HG03280 (cell line): ENCODE measurements around the gene STX1B.
"Not testable (repeated sequence)": the region's sequence is repeated elsewhere in the genome, so short reads cannot be mapped to it uniquely, and the experiment has no call there.

Source experiments
- ATAC-seq: cut with Tn5 transposase; IDR thresholded peaks from one replicate; pipeline ENCODE4 v1.9.1; 2021; ENCODE audit warnings: mild to moderate bottlenecking, moderate library complexity; ENCODE audit not compliant: unreplicated experiment

STX1B gene

DNA sequence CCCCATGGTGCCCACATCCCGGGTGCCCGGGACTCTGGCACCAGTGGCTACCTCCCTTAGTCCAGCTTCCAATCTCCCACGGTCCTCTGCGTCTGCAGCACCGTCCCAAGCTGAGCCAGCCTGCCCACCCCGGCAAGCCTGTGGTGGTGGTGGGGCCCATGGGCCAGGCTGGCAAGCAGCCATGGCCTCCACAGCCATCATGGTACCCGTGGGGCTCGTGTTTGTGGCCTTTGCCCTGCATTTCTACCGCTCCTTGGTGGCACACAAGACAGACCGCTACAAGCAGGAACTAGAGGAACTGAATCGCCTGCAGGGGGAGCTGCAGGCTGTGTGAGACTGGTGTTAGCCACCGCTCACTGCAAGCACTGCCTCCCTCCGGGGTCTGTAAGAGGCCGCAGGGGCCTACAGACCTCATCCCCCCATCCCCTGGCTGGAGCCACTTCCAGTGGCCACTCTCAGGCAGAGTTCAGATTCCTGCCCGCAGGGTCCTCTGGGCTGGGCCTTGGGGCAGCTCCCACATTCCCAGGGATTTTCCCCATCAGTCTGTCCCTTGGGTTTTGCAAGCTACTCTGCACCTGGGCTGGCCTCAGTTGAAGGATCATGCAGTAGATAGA is 56.8 kb downstream of the STX1B start:
- no peak for ATAC-seq

DNA sequence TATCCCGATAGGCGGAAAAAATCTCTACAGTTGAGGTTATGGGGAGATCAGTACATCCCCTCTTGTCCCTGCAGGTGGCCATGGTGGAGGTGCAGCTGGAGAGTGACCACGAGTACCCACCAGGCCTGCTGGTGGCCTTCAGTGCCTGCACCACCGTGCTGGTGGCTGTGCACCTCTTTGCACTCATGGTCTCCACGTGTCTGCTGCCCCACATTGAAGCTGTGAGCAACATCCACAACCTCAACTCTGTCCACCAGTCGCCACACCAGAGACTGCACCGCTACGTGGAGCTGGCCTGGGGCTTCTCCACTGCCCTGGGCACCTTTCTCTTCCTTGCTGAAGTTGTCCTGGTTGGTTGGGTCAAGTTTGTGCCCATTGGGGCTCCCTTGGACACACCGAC is 57.3 kb downstream of the STX1B start:
- ATAC-seq, result no peak

DNA sequence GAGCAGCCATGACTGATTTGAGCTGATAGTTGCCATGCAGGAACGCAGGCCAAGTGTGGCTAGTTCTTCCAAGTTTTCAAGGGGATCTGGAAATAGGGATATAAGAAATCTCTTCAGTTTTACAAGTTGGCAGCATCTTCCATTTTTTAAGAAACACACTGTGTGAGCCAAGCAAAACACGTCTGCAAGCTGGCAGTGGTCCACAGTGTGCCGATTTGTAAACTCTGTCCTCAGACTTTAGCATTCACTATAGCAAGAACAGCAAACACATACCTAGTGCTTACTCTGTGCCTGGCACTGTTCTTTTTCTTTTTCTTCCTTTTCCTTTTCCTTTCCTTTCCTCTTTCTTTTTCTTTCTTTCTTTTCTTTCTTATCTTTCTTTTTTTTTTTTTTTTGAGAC is 58.7 kb downstream of the STX1B start:
- no peak for ATAC-seq

DNA sequence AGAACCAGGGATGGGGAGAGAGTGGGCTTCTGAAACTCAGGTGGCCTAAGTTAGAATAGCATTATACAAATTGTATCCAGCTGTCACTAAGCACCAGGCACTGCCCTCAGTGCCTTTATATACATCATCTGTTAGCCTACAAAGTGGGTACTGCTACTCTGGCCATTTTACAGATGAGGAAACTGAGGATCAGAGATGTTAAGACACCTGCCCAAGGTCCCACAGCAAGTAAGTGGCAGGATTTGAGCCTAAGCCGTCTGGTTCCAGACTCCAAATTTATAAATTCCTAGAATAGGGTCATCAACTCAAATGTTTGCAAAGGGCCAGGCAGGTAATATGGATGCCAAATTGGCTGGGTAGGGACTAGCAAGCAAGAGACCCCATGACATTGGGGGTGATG is 59.2 kb downstream of the STX1B start:
- ATAC-seq, result no peak

DNA sequence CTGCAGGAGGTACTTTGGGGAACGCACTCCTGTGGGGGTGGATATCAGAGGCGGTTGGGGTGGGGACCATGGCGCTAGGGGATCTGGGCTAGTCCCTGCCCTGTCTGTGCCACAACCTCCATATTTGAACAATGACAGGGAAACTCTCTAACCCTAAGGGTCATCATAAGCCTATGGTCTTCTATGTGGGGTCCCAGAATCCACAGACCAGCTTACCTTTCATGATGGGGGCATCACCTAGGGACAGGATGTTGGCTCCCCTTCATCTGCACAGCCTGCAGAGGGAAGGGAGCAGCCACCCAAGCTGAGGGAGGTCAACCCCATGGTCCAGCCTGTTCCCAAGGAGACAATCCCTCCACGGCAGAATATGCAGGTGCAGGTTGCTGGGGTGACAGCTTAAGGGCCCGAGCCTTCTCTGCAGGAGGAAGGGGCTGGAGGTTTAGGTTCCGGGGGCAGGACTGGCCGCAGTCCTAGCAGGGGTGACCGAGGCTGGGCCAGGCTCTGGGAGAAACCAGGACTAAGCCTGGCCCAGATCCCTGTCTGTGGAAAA is 59.8 kb downstream of the STX1B start:
- ATAC-seq, result no peak

DNA sequence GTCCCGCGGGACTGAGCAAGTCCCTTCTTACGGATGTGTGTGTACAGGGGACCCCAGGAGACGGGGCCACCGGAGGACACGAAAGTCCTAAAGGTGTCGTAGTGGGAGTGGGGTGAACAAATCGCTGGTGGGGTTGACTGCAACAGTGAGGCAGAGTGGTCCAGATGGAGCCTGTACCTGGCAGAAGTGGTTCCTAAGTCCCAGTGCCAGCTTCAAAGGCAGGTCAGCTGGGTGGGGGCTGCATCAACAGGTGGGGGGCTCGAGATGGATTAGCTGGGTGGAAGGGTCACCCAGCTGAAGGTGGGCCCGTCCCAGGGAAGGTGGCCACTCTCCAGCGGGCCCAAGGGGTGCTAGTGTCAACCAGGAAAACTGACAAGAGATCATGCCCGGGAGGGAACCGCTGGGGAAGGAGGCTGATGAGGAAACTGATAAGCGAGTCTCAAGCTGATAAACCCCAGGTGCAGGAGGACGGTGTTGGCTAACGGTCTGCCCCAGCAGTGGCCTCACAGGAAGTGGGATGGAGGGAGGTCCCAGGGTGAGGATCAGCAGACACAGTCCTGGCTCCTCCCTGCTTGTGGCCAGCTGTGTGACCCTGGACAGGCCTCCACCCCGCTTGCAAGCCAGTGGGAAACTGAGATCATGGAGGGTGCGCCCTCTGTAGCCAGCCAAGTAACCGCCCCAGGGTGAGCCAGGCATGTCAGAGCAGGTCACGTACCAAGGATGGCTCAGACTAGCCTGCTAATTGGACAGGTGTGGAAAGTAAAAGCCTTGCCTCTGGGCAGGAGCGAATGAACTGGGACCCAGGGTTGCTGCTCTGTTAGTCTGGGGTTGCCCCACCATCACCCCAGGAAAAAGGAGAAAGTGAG is 60.6 kb downstream of the STX1B start:
- peak; percentile 40 for ATAC-seq

DNA sequence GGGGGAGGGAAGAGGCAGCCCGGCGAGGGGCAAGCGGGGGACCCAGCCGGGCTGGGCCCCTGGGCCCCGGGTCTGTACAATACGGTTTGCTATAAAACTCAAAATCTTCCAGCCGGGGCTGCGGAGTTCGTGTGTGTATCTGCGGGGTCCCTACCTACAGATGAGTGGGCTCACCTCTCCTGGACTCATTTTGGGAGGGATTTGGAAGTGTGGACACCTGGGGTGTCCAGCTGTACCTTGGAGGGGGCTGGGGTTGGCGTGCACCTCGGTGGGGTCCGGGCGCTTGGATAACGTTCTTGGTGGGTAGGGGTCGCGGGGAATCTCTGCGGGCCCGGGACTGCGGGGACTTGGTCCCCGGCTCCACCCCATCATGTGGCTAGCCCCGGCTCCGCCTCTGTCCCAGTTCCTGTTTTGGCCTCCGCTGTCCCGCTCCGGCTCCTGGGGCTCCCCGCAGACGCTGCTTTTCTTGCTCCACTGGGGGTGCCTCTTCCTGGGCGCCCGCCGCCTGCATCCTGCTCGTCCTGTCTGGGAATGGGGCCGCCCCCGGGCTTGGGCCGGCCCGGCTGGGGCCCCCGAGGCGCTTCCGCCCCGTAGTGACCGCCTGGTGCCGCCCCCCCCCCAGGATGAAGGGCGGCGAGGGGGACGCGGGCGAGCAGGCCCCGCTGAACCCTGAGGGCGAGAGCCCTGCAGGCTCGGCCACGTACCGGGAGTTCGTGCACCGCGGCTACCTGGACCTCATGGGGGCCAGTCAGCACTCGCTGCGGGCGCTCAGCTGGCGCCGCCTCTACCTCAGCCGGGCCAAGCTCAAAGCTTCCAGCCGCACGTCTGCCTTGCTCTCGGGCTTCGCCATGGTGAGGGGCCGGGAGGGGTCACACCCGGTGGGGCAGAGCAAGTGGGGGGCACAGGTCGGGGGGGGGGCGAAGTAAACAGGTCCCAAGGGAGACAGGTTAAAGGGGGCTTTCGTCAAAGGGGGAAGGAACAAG is 61.5 kb downstream of the STX1B start, which contains the start of gene ORAI3:
Gene ORAI3 (plus strand): TSS at position 402 of the 983 bp plus-strand sequence. CDS start 222 bp downstream, at position 624.
- ATAC-seq, result peak; percentile 59

DNA sequence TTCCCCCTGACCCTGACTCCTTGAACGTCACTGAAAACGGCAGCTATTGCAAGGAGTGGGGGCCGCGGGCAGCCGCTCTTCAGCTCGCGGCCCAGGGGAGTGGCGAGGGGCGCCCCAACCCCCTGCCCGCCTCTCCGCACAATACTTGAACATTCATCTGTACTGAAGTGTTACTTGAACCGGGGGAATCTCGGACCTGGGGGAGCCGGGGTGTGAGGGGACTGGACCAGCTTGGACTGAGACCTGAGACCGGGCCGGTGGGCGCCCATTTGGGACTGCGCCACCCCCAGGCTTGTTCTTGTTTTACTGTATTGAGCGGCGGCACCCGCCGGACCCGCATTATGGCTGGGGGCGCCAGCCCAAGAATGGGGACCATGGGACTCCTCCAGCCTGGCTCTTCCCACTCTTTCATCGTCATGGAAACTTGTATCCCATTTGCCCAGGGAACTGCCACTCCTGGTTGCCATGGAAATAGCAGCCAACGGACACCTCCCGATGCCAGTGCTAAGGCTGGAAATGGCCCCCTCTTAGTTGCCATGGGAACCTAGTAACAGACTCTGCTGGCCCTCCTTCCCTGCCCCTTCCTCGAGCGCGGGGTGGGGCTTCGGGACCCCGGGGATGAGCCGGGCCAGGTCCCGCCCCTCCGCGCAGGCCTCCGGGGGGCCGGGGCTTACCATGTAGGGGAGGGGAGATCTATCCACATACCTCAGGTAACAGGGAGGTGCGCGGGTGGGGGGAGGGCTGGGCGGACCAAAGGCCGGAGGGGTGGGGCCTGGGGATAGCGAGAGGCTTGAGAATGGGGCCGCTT is 62.4 kb downstream of the STX1B start:
- no peak for ATAC-seq

DNA sequence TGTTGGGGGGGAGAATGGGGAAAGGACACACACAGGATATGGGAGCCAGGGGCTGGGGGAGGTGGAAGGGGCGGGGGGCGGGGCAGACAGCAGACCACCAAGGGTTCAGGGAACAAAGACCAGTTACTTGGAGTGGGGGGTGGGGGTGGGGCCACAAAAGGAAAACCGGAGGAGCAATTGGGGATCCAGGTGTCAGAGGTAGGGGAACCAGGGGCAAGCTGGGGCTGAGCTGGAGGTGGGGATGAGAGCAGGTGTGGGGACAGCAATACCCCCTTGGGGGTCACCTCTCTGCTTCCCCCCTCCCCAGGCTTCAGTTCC is 62.9 kb downstream of the STX1B start:
- no peak for ATAC-seq

DNA sequence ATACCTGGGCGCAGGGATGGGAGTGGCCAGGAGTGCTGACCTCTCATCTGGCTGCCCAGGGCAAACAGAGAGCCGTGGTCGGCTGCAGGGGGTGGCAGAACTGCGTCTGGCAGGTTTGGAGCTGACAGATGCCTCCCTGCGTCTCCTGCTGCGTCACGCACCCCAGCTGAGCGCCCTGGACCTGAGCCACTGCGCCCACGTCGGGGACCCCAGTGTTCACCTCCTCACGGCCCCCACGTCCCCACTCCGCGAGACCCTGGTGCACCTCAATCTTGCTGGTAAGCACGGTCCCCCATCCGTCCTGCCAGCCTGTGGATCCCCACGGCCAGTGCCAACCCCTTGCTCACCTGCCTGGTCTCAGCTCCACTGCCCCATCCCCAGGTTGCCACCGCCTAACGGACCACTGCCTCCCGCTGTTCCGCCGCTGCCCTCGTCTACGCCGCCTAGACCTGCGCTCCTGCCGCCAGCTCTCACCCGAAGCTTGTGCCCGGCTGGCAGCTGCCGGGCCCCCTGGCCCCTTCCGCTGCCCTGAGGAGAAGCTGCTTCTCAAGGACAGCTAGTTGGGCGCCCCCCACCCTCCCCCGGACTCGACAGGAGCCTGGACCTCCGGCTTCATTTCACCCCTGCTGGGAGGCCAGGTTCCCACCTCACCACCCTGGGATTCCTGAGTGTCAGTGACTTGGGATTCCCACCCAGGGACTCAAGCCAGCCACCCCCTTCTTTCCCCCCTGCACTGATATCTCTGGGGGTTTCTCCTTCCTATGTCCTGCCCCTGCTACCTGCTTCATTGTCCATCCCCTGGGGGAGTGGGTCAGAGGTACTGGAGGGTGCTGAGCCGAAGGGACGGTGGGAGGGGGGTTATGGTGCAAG is 63.5 kb downstream of the STX1B start:
- no peak for ATAC-seq

DNA sequence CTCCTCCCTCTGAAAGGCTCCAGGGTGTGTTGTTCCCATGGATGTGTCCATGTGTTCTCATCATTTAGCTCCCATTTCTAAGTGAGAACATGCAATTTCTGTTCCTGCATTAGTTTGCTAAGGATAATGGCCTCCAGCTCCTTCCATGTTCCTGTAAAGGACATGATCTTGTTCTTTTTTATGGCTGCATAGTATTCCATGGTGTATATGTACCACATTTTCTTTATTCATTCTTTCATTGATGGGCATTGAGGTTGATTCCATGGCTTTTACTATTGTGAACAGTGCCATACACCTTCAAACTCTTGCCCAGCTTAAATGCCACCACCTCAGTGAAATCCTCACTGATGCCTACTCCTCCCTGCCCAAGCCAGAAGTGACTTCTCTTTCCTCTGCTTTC is 66.1 kb downstream of the STX1B start:
- ATAC-seq, result no peak

DNA sequence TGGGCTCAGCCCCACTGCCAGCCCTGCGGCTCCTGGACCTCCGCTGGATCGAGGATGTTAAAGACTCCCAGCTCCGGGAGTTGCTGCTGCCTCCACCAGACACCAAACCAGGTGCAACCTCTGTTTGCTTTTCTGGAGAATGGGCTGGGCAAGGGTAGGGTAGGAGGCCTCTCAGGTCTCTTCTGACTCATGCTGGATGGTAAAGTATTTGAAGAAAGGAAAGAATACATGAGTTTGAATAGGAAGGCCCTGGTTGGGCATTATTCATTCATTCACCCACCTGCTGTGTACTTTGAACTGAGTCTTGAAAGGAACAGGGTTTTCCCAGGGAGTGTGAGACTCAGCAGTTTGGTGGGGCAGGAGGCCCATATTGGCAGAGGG is 68.0 kb downstream of the STX1B start:
- no peak for ATAC-seq

DNA sequence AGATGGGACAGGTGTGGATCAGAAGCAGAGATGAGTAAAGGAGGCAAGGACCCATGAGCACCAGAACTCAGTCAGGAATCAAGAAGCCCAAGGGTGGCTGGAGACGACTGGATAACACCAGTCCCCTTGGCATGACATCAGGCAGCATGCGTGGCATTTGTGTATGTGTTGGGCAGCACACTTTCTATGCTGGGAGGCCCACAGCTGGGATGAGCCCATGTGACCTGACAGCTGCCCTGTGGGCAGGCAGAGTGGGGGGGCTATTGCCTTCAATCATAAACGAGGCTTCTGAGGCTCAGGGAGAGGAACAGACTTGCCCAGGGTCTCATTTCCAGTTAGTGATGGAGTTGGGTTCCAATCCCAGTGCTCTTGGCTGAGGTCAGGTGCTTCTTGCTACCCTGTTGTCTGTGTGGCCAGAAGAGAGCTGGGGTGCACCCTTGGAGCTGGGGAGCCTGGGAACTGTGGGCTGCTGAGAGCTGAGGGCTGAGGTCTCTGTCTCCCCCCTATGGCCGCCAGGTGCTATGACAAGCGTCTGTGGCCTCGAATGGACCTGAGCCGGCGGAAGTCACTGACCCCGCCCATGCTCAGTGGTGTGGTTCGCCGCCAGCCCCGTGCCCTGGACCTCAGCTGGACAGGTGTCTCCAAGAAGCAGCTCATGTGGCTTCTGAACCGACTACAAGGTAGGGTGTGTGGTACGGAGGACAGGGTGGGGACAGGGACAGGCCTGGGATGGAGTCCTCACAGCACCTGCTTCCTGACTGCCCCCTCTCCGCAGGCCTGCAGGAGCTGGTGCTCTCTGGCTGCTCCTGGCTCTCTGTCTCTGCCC is 68.6 kb downstream of the STX1B start:
- ATAC-seq, result peak; percentile 88

DNA sequence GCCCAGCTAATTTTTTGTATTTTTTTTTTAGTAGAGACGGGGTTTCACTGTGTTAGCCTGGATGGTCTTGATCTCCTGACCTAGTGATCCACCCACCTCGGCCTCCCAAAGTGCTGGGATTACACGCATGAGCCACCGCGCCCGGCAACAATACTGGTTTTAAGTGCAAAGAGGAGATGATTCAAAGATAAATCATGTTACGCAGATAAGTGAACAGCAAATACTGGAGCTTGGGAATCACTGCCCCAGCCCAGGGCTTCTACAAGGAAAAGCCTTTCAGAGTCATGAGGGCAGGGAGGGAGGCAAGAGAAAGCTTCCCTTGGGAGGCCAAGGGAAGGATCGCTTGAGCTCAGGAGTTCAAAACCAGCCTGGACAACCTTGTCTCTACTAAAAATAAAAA is 70.9 kb downstream of the STX1B start:
- ATAC-seq, result not testable (repeated sequence)
